ENCODE measurements around the gene SLC7A11.
"Not testable (repeated sequence)": the region's sequence is repeated elsewhere in the genome, so short reads cannot be mapped to it uniquely, and the experiment has no call there.

SLC7A11 gene

GRCh38 chr4:138241281-138242075 lies 671 bp downstream of the SLC7A11 start:
- no peak for DNase-seq

GRCh38 chr4:138239491-138239890 lies 2.7 kb downstream of the SLC7A11 start:
- DNase-seq, result no peak

DNA sequence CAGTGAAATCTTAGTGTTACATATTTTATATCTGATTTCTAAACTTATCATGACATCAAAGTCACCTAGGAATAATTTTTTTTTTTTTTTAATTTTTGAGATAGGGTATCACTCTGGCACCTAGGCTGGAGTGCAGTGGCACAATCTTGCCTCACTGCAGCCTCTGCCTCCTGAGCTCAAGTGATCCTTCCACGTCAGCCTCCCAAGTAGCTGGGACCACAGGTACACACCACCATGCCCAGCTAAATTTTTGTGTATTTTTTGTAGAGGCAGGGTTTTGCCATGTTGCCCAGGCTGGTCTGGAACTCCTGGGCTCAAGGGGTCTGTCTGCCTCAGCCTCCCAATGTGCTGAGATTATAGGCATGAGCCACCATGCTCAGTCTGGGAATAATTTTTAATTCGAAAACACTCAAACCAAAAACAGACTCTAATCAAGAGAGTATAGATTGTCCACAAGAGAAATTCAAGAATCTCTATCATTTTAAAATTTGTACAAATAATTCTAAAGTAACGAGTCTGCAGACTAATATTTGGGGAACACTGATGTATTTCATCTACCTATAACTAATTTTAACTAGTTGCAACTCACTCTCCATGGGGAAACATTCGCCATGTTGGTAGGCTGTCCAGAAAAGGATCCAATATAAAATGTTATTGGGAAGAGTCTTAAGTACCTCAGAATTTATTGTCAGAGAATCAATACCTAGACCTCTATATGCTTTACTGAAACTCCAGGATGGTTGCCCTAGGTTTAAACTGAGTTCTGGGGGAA lies 3.4 kb downstream of the SLC7A11 start:
- no peak for DNase-seq

GRCh38 chr4:138237132-138237531 lies 5.0 kb downstream of the SLC7A11 start:
- not testable (repeated sequence) for DNase-seq

DNA sequence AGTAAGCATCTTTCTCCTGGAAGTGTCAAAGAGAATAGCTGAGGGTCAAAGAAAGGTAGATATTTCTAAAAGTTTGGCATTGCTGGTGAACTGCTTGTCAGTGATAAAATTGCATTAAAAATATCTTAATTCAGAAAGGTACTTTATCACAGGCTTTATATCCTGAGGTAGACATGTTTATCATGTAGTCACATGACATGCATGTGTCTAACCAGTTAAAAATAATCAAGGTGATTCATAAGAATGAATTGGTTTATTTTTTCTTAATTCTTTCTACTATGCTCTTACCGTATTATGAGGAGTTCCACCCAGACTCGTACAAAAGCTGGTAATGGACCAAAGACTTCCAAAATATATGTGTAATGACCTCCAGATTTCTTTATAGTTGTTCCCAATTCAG lies 6.1 kb downstream of the SLC7A11 start:
- no peak for DNase-seq

DNA sequence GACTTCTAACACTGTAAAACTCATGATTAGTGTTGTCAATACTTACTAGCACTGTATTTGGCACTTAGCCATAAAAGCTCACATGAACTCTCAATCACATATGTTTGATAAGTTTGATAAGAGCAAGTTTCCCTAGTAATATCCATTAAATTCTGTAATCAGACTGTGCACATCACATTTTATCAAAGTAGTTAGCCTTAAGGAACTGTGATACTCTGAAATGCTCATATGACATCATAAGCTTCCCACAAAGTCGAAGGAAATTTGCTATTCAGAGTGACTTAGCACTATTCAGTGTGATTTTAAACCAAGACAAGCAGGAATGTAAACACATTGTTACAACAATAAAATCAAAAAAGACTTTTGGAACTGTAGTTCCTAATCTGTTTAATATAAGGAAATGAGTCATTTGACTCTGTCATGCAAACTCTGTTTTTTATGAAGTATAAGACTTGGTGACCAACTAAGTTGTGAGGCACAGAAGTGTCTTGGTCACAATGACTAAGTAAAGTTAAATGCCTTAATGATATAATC lies 6.7 kb downstream of the SLC7A11 start:
- DNase-seq, result no peak

DNA sequence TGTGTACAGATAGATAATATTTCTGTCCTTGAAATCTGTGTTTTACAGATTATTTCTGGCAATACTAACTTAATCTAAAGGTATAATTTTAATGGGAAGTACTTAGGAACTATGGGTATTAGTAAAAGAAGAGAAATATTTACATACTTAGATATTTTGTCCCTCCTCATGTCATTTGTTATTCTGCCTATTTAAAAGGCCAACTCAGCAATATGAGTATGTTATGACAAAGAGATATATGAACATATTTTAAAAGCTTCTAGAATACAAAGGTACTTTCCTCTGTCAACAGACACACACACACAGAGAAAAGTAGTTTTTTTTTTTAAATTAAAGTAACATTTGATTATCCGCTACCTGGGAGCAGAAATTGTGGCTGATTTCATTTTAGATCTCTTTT lies 7.9 kb downstream of the SLC7A11 start:
- no peak for DNase-seq

DNA sequence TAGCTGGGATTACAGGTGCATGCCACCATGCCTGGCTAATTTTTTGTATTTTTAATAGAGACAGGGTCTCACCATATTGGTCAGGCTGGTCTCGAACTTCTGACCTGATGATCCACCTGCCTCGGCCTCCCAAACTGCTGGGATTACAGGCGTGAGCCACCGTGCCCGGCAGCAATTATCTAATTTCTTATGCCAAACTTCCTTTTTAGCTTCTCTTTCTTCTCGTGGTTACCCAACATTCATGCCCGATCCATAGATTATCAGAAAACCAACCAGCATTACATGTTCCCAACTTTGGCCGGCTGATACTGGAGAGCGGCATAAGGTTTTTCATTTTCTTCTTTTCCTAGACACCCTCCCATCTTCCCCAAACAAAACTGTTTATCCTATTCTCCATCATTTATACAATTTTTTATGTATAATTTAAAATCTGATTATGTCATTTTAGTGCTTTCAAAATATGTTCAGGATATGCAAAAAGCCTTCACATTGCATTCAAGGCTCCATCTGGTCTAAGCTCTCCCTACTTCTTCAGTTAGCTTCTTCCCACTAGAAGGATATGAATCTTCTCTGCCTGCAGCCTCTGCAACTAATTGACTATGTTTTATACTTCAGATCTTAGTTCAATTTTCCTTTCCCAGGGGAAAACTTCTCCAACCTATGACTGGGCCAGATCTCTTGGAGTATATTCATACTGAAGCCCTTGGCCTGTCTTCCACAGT lies 8.7 kb downstream of the SLC7A11 start:
- DNase-seq, result no peak

DNA sequence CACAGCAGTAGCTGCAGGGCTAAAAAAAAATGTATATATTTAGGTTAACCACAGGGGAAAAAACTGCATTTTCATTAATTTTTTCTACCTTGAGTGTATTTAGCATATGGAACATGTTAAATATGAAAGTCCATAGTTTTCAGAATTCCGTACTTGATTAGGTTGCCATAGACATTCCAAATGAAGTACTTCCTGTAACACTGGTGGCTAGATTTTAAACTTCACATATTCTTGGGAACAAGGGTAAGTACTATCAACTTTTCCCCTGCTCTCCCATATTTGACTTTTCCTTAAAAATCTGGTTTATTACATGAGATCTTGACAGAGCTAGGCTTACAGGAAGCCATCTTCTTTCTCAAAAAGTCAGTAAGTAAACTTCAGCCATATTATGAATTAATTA lies 9.8 kb downstream of the SLC7A11 start:
- DNase-seq, result no peak

- DNase-seq, result no peak
Measured at GRCh38 chr4:138230048-138230447, 12.1 kb downstream of the SLC7A11 start.

DNA sequence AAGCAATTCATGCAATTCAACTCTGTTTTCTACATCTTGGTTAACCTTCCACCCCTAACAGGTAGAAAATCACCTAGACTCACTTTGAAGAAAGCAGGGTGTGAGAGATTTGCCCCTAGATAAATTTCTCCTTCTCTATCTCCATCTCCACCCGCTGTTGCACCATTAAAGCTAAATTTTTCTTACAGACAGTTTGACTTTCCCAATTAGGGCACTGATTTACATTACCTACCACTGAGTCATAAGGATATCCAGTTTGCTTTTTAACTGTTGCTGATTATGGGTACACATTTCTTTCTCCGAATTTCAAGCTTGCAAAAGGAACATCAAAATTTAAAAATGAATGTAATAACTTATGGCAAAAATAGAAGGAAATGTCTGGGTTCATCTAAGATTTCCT lies 13.0 kb downstream of the SLC7A11 start:
- no peak for DNase-seq

GRCh38 chr4:138226351-138226750 lies 15.8 kb downstream of the SLC7A11 start:
- no peak for DNase-seq

DNA sequence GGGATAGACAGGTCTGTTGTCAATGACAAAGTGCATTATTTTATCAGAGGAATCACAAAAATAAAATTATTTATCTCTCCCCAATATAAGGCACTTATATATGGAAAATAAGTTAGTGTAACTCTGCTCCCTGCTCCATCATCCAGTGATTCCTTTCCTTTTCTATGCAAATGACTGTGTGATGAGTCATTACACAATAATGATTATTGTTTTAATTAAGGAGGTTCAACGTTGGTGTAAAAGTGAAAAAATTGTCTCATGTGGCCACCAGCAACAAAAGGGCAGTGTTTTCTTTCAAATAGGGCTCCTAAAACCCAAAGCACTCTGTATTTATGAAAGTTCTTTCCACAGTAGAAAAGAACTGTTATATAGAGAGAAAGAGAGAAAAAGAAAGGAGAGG lies 16.7 kb downstream of the SLC7A11 start:
- DNase-seq, result no peak

- no peak for DNase-seq
Measured at GRCh38 chr4:138224614-138225013, 17.5 kb downstream of the SLC7A11 start.

DNA sequence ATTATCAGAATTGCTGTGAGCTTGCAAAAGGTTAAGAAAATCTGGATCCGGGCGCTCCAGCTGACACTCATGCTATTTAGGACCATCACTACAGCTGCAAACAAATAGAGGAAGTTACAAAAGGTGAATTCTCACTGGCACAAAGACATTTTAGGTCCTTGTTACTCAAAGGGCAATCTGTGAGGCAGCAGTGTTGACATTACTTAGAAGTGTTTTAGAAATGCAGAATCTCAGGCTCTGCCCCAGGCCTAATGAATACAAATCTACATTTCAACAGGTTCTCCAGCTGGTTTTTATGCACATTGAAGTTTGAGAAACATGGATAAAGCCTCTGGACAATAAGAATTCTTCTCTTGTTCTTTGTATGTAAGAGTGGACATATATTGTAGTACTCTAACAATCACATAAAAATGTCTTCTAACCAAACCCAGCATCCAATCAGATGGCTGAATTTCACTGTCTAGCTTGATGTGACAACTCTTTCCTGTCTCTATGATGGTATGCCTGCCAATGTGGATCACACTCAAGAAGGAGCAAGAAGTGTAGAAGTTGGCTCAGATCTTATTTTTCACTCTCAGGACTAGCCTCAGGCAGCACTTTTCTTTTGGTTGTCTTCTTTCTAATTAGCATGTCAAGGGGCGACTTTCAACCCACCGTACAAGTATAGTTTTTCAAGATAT lies 18.8 kb downstream of the SLC7A11 start:
- DNase-seq, result no peak

- no peak for DNase-seq
Measured at GRCh38 chr4:138222046-138222445, 20.1 kb downstream of the SLC7A11 start.

GRCh38 chr4:138218976-138219375 lies 23.2 kb downstream of the SLC7A11 start:
- DNase-seq, result no peak

GRCh38 chr4:138217567-138217966 lies 24.6 kb downstream of the SLC7A11 start:
- DNase-seq, result no peak

- DNase-seq, result no peak
Measured at GRCh38 chr4:138216272-138216867, 25.8 kb downstream of the SLC7A11 start.

GRCh38 chr4:138210576-138210975 lies 31.6 kb downstream of the SLC7A11 start:
- DNase-seq, result not testable (repeated sequence)

- no peak for DNase-seq
Measured at GRCh38 chr4:138209094-138209493, 33.1 kb downstream of the SLC7A11 start.

GRCh38 chr4:138205531-138206233 lies 36.5 kb downstream of the SLC7A11 start:
- DNase-seq, result no peak
